ENCODE measurements around the gene SMARCC2. TPM values are rescaled to one million over a fixed set of nuclear protein-coding genes. Genes with fewer than 3 reads are reported as not detected.

Gene SMARCC2
- total and polyA plus RNA-seq, 9 of the 15 experiments (the other 6 are each of a cell fraction or from before 2014, with no cell fraction given), result 11.9 to 86.0 (median 36.6) TPM

GRCh38 chr12:56117778-56118687 lies 71.2 kb downstream of the SMARCC2 start, which contains the start of gene ZC3H10 (continued):
- TF ChIP-seq UBTF (IDR thresholded peaks at IDR 0.05; ENCODE audit: borderline replicate concordance in 1 of 2, low read depth in 2 of 2, low read length in 2 of 2) (no peak), ZNF280A (IDR thresholded peaks at IDR 0.05; ENCODE audit: low read depth, partially characterized antibody) (no peak), ZNF644 (tag; IDR thresholded peaks at IDR 0.05; ENCODE audit: low read depth) (no peak), THRAP3 (IDR thresholded peaks at IDR 0.05; ENCODE audit: borderline replicate concordance) (peak; percentile 100), HMGN3 (IDR thresholded peaks at IDR 0.05; ENCODE audit: borderline replicate concordance, extremely low read depth, insufficient read length, low read depth, low read length) (peak; percentile 54), TFAP4 (CRISPR knock-in tag; IDR thresholded peaks at IDR 0.05; ENCODE audit: borderline replicate concordance) (peak; percentile 97), ZBTB2 (IDR thresholded peaks at IDR 0.05) (0 out of 2 replicates have a peak, but pooled peaks have one; percentile 36), ZSCAN32 (CRISPR knock-in tag; IDR thresholded peaks at IDR 0.05) (peak; percentile 39; the same call in 1 of the 2 replicates), ZBTB9 (CRISPR knock-in tag; IDR thresholded peaks at IDR 0.05) (peak; percentile 94), KLF13 (tag; IDR thresholded peaks at IDR 0.05; ENCODE audit: borderline replicate concordance, low read depth) (peak; percentile 96), SREBF1 (IDR thresholded peaks at IDR 0.05; ENCODE audit: borderline replicate concordance, low read depth, low read length) (0 out of 2 replicates have a peak, but pooled peaks have one; percentile 57), MLLT1 (IDR thresholded peaks at IDR 0.05) (peak; percentile 32 to 61; a peak in 2 of 4 replicates), COPS2 (conservative IDR thresholded peaks at IDR 0.05) (no peak), SPI1 (IDR thresholded peaks at IDR 0.05; ENCODE audit: borderline replicate concordance, low read depth, low read length) (peak; percentile 82), PHF21A (IDR thresholded peaks at IDR 0.05; ENCODE audit: borderline replicate concordance, low read depth) (peak; percentile 8; the same call in 1 of the 2 replicates)

Measured in K562 (cell line).